HS-27A (cell line): ENCODE data around the gene TEX35.
"Not testable (repeated sequence)": the region's sequence is repeated elsewhere in the genome, so short reads cannot be mapped to it uniquely, and the experiment has no call there.

Experiments used
- DNase-seq: peaks from one replicate; pipeline ENCODE4 v3.0.0-alpha.2; 2012; ENCODE audit warnings: low read depth, missing footprints

The TEX35 gene

GRCh38 chr1:178494569-178494971 is 18.3 kb upstream of the TEX35 start:
- DNase-seq = no peak

GRCh38 chr1:178495158-178495557 is 17.8 kb upstream of the TEX35 start:
- DNase-seq = no peak

GRCh38 chr1:178495741-178496409 is 17.0 kb upstream of the TEX35 start:
- no peak for DNase-seq

GRCh38 chr1:178496410-178497135 is 16.3 kb upstream of the TEX35 start, which contains the start of gene CLEC20A:
CLEC20A (minus strand) TSS chr1:178496964; CDS start chr1:178496939, 25 bp downstream.
- no peak for DNase-seq

GRCh38 chr1:178497903-178498478 is 14.9 kb upstream of the TEX35 start:
- no peak for DNase-seq

GRCh38 chr1:178498896-178499675 is 13.8 kb upstream of the TEX35 start:
- DNase-seq = no peak

- no peak for DNase-seq
Measured at GRCh38 chr1:178500091-178500770, 12.7 kb upstream of the TEX35 start.

- DNase-seq = no peak
Measured at GRCh38 chr1:178500936-178501554, 11.9 kb upstream of the TEX35 start.

- DNase-seq = peak; percentile 22
Measured at GRCh38 chr1:178501705-178502329, 11.1 kb upstream of the TEX35 start.

- no peak for DNase-seq
Measured at GRCh38 chr1:178502330-178502714, 10.6 kb upstream of the TEX35 start.

- no peak for DNase-seq
Measured at GRCh38 chr1:178502856-178503255, 10.1 kb upstream of the TEX35 start.

GRCh38 chr1:178503316-178503715 is 9.6 kb upstream of the TEX35 start:
- DNase-seq = not testable (repeated sequence)

GRCh38 chr1:178503849-178504248 is 9.1 kb upstream of the TEX35 start:
- DNase-seq = no peak

- DNase-seq = no peak
Measured at GRCh38 chr1:178504286-178504685, 8.6 kb upstream of the TEX35 start.

GRCh38 chr1:178506177-178506576 is 6.7 kb upstream of the TEX35 start:
- DNase-seq = no peak

GRCh38 chr1:178506669-178507068 is 6.2 kb upstream of the TEX35 start:
- no peak for DNase-seq

GRCh38 chr1:178509414-178510007 is 3.4 kb upstream of the TEX35 start:
- no peak for DNase-seq

GRCh38 chr1:178510155-178510554 is 2.8 kb upstream of the TEX35 start:
- DNase-seq = no peak

GRCh38 chr1:178513278-178513983 is 522 bp downstream of the TEX35 start:
- no peak for DNase-seq

- no peak for DNase-seq
Measured at GRCh38 chr1:178516110-178516509, 3.2 kb downstream of the TEX35 start.
